Breast epithelium (tissue), 4 donors: ENCODE data around the gene NFIB. TPM values are rescaled to one million over a fixed set of nuclear protein-coding genes. Genes with fewer than 3 reads are reported as not detected.
A peak's percentile ranks its signal among the peaks of the same experiment; 100 is the strongest.

Experiments
- DNase-seq, 2 donors: peaks; one replicate each; pipeline ENCODE4 v3.0.0-alpha.2; 2019; ENCODE audit warnings: low spot score in 2 of 2
- H3K27ac ChIP-seq, 2 donors: fragments of 200-600 bp; sonication (generic) in 1 of 2; one replicate each; pipeline ENCODE4 v1.5.1; 2016 to 2019; ENCODE audit warnings: mild to moderate bottlenecking in 1 of 2
- H3K27me3 ChIP-seq, 2 donors: fragments of 200-600 bp; sonication (generic) in 1 of 2; one replicate each; pipeline versions ENCODE4 v1.5.1 to v1.6.0; 2017 to 2019; ENCODE audit warnings: control low read depth in 1 of 2, mild to moderate bottlenecking in 1 of 2
- H3K36me3 ChIP-seq: fragments of 200-600 bp; one replicate; pipeline ENCODE4 v1.5.1; 2019
- H3K4me1 ChIP-seq, 2 donors: fragments of 200-600 bp; sonication (generic); one replicate each; pipeline ENCODE4 v1.5.1; 2016 to 2019; ENCODE audit warnings: control low read depth in 1 of 2
- H3K4me3 ChIP-seq, 3 donors: fragments of 200-600 bp; sonication (generic); 1 replicate in 2 of 3; 2 replicates in 1 of 3; pipeline ENCODE4 v1.5.1; 2016 to 2019; ENCODE audit warnings: mild to moderate bottlenecking in 3 of 3, moderate library complexity in 2 of 3
- H3K9me3 ChIP-seq, 2 donors: fragments of 200-600 bp; sonication (generic) in 1 of 2; one replicate each; pipeline ENCODE4 v1.5.1; 2016 to 2019; ENCODE audit warnings: control low read depth in 1 of 2
- CTCF ChIP-seq, 3 donors: fragments of 450-650 bp; IDR thresholded peaks; one replicate each; pipeline ENCODE4 v1.5.1; 2016 to 2017; ENCODE audit warnings: antibody characterized with exemption in 3 of 3, mild to moderate bottlenecking in 3 of 3, moderate library complexity in 3 of 3
- POLR2A ChIP-seq: fragments of 450-650 bp; IDR thresholded peaks from one replicate; pipeline ENCODE4 v1.6.1; 2016; ENCODE audit warnings: antibody characterized with exemption, mild to moderate bottlenecking, moderate library complexity
- POLR2AphosphoS5 ChIP-seq, 3 donors: sonication (generic); formaldehyde crosslinking; IDR thresholded peaks; one replicate each; pipeline ENCODE4 v1.6.1; 2017; ENCODE audit warnings: antibody characterized with exemption in 3 of 3
- intact Hi-C: fragments of 100-400 bp; cut with DNase I; formaldehyde crosslinking; loops from one replicate; pipeline ENCODE4 v1.15.1; 2023; ENCODE audit warnings: low total_unique reads
- total RNA-seq, 3 donors: library from RNA; depleted of rRNA; stranded (reverse); fragments of >200 nt; gene quantifications; one replicate each; pipeline ENCODE4 v1.1.0, GENCODE V29; 2016

The NFIB gene
- total RNA-seq, 3 donors from 2014 or later, result 95.2 to 237 (median 105) TPM

- Histone ChIP-seq H3K27ac (peak overlapping the region; percentile 92 to 95), H3K9me3 (no peaks in the 10 kb centered on the region), H3K4me3 (peak overlapping the region; percentile 55 to 70 (median 55)), H3K27me3 (peaks cover 0 to 34% of the 10 kb centered on the region in 2 donors), H3K4me1 (no peaks in the 10 kb centered on the region), H3K36me3 (no peaks in the 10 kb centered on the region)
- no peak for TF ChIP-seq POLR2A
- TF ChIP-seq POLR2AphosphoS5 (IDR thresholded peaks at IDR 0.05), result no peak
- no peak for TF ChIP-seq CTCF (IDR thresholded peaks at IDR 0.05)
- intact Hi-C loops, result loop anchor here (1.0 kb wide), 1 partner anchor 28 kb away; no protein-coding TSS in a partner anchor
- DNase-seq, result no peak
These were observed 36.4 kb upstream of the NFIB start for GRCh38 chr9:14350349-14350728.

- H3K4me3 ChIP-seq, result peak overlapping the region; percentile 55 to 70 (median 55)
- no peak for TF ChIP-seq POLR2AphosphoS5 (IDR thresholded peaks at IDR 0.05)
- TF ChIP-seq CTCF (IDR thresholded peaks at IDR 0.05), result no peak
- no peak for TF ChIP-seq POLR2A
- H3K27ac ChIP-seq, result peak overlapping the region; percentile 92 to 95
- H3K9me3 ChIP-seq, result no peaks in the 10 kb centered on the region
- peaks cover 0 to 34% of the 10 kb centered on the region in 2 donors for H3K27me3 ChIP-seq
- H3K4me1 ChIP-seq, result no peaks in the 10 kb centered on the region
- intact Hi-C loops, result loop anchor here (1.0 to 10.0 kb wide), 2 partner anchors 27 to 915 kb away; no protein-coding TSS in a partner anchor
- DNase-seq, result no peak
- H3K36me3 ChIP-seq, result no peaks in the 10 kb centered on the region
These were observed 35.8 kb upstream of the NFIB start for GRCh38 chr9:14349447-14350348.

DNA sequence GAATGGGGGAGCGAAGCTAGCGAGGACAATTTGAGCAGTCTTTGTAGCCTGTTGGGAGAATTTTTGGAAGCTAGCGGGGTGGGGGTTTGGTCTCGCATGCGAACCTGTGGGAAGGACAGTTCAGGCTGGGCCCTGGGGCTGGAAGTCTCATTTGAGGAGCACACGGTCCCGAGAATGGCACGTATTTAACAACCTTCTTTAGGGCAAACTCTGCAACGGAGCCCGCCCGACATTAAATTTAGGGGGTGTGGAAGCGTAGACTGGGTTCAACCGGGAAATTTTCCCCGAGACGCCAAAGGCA is 35.2 kb upstream of the NFIB start:
- intact Hi-C loops, result loop anchor here (10.0 kb wide), 1 partner anchor 914 kb away; no protein-coding TSS in a partner anchor
- no peaks in the 10 kb centered on the region for H3K36me3 ChIP-seq
- peak overlapping the region; percentile 92 to 95 for H3K27ac ChIP-seq
- H3K4me3 ChIP-seq, result peak overlapping the region; percentile 55 to 70 (median 55)
- no peak for DNase-seq
- no peak for TF ChIP-seq POLR2AphosphoS5 (IDR thresholded peaks at IDR 0.05)
- TF ChIP-seq POLR2A, result no peak
- no peak for TF ChIP-seq CTCF (IDR thresholded peaks at IDR 0.05)
- no peaks in the 10 kb centered on the region for H3K4me1 ChIP-seq
- no peaks in the 10 kb centered on the region for H3K9me3 ChIP-seq
- H3K27me3 ChIP-seq, result peaks cover 0 to 34% of the 10 kb centered on the region in 2 donors

DNA sequence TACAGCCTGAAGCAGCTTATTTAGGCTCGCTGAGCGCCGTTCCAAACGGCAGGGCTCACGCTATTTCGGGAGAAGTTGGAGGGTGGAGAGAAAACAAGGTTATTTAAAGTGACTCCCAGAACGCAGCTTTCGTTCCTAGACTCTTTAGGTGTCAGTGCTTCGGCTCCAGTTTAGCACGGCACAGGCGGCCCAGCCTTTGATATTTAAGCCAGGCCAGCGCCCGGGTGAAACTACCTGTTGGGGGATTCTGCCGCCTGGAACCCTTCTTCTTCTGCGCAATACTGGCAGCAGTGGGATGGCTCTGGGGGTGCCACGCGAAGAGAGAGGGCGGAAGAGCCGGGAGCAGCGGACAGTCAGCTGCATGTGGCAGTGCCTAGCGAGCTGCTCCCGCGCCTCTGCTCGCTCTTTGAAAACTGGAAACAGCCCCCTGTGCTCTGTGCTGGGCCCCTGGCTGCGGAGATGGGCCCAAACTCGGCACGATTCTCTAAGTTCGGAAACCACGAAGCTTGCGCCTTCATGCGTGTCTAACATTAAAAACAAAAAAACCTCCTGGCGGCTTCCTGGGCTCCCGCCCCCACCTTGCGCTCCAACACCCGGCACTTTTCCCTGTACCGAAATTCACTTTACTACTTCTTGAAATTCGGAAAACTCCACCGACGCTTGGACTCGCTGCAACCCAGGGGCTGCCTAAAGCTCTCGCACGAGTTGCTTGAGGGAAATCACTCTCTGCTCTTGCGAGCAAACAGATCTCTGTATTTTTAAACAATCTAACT is 34.6 kb upstream of the NFIB start:
- Histone ChIP-seq H3K9me3 (no peaks in the 10 kb centered on the region), H3K4me1 (no peaks in the 10 kb centered on the region), H3K4me3 (peak overlapping the region; percentile 55 to 70 (median 55)), H3K36me3 (no peaks in the 10 kb centered on the region), H3K27me3 (peaks cover 0 to 34% of the 10 kb centered on the region in 2 donors), H3K27ac (peak overlapping the region; percentile 92 to 95)
- DNase-seq, result no peak
- intact Hi-C loops, result loop anchor here (10.0 kb wide), 1 partner anchor 914 kb away; no protein-coding TSS in a partner anchor
- TF ChIP-seq POLR2AphosphoS5 (IDR thresholded peaks at IDR 0.05), result no peak
- no peak for TF ChIP-seq POLR2A
- no peak for TF ChIP-seq CTCF (IDR thresholded peaks at IDR 0.05)

- peak overlapping the region; percentile 55 to 70 (median 55) for H3K4me3 ChIP-seq
- H3K9me3 ChIP-seq, result no peaks in the 10 kb centered on the region
- intact Hi-C loops, result loop anchor here (10.0 kb wide), 1 partner anchor 913 kb away; no protein-coding TSS in a partner anchor
- H3K4me1 ChIP-seq, result no peaks in the 10 kb centered on the region
- H3K36me3 ChIP-seq, result no peaks in the 10 kb centered on the region
- TF ChIP-seq POLR2AphosphoS5 (IDR thresholded peaks at IDR 0.05) (no peak), POLR2A (no peak), CTCF (IDR thresholded peaks at IDR 0.05) (no peak)
- peaks cover 0 to 34% of the 10 kb centered on the region in 2 donors for H3K27me3 ChIP-seq
- no peak for DNase-seq
- H3K27ac ChIP-seq, result peak overlapping the region; percentile 92 to 95
These were observed 34.1 kb upstream of the NFIB start for GRCh38 chr9:14348123-14348372.
